KG1 (cell line): ENCODE results near the gene CUL4A.
"Not testable (repeated sequence)": the region's sequence is repeated elsewhere in the genome, so short reads cannot be mapped to it uniquely, and the experiment has no call there.

Source experiments
- DNase-seq: peaks from one replicate; lab custom pipeline; 2025; lab: John Stamatoyannopoulos, UW

The CUL4A gene

DNA sequence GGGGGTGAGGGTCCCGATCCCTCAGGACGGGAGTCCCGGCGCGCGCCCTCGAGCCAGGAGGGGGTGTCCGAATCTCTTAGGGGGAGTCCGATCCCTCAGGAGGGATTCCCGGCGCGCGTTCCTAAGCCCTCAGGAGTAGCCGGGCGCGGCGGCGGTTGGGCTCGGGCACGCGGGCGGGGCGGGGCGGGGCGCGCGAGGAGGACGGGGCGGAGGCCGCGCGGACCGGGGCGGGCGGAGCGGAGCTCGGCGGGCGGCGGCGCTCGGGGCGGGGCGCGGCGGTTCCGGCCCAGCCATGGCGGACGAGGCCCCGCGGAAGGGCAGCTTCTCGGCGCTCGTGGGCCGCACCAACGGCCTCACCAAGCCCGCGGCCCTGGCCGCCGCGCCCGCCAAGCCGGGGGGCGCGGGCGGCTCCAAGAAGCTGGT lies at the start of gene CUL4A:
TSS of gene CUL4A (plus strand) at position 278 of the 423 bp plus-strand sequence. CDS start at position 293, 15 bp downstream.
- DNase-seq = peak; percentile 86

DNA sequence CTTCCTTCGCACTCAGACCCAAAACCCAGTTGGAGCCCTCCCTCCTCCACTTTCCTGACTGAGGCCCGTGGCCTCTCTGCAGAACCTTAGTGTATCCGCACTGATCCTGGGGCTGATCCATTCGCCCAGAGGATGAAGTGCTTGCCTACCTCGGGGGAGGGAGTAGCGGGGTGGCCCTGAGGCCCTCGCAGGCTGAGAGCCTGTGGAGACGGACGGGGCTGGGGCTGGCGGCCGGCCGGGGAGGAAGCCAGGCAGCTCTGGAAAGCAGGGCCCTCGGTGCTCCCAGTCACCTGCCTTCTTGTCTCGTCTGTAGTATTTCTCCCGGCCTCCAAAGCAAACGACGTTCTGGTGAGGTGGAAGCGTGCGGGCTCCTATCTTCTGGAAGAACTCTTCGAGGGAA lies 49.7 kb upstream of the CUL4A start:
- no peak for DNase-seq

DNA sequence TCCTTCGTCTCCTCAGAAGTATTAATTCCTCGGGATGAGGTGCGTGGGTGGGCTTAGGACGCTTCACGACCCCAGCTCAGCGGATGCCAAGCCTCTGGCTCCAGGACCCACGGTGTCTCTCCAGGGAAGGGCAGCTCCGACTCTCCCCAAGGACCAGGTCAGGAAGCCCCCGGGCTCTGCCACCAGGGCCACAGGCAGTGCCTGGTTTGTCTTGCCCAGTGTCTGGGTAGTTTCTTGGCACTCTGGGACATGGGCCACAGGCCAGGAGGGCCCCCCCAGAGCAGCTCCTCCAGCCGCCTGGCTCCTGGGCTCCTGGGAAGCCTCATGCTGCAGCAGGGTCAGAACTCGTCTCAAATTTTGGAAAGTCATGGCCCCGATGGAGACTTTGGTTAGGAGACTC lies 48.4 kb upstream of the CUL4A start:
- no peak for DNase-seq

DNA sequence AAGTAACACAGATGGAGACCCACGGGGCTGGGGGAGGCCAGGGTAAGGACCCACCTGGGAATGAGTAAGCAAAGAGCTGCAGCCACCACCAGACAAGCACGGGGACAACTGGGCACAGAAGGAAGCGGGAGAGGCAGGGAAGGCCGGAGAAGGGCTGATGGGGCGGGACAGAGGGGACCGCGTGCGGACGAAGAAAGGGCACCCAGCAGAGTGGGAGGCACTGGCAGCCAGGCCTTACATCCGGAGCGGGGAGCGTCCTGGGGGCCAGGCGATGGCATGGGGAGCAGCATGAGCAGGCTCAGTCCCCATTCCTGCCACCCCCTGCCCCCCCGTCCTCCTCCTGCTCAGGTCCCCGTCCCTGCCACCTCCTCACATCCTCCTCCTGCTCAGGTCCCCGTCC lies 48.0 kb upstream of the CUL4A start:
- DNase-seq = no peak

DNA sequence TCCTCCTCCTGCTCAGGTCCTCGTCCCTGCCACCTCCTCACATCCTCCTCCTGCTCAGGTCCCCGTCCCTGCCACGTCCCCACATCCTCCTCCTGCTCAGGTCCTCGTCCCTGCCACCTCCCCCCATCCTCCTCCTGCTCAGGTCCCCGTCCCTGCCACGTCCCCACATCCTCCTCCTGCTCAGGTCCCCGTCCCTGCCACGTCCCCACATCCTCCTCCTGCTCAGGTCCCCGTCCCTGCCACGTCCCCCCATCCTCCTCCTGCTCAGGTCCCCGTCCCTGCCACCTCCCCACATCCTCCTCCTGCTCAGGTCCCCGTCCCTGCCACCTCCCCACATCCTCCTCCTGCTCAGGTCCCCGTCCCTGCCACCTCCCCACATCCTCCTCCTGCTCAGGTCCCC lies 47.4 kb upstream of the CUL4A start:
- DNase-seq = not testable (repeated sequence)

DNA sequence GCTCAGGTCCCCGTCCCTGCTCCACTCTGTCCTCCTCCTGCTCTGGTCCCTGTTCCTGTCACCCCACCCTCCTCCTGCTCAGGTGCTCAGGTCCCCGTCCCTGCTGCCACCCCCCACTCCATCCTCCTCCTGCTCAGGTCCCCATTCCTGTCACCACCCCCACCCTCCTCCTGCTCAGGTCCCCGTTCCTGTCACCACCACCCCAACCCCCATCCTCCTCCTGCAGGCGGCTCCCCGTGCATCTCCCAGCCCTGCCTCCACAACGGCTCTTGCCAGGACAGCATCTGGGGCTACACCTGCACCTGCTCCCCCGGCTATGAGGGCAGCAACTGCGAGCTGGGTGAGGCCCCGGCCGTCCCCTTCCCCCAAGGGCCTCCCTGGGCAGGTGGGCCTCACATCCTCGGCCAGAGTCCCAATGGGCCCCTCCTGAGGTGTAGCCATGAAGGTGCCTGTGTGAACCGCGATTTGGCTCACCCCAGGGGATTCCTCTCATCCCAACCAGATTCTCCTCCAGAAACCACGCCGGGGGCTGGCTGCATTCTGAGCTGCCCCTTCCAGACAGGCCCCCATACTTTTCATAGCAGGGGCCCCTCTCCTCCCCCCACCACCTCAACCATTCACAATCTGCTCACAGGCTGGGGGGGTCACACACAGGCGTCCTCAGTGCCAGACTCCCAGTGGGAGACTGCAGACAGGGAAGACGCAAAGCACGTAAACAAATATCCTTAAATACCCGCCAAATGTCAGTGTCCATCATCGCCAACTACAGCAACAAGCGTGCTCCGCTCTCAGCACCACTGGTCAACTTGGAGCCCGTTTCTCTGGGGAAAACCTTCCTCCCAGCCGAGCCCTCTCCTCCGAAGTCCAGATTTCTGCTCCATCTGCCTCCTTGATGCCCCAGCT lies 46.4 kb upstream of the CUL4A start:
- DNase-seq = no peak

DNA sequence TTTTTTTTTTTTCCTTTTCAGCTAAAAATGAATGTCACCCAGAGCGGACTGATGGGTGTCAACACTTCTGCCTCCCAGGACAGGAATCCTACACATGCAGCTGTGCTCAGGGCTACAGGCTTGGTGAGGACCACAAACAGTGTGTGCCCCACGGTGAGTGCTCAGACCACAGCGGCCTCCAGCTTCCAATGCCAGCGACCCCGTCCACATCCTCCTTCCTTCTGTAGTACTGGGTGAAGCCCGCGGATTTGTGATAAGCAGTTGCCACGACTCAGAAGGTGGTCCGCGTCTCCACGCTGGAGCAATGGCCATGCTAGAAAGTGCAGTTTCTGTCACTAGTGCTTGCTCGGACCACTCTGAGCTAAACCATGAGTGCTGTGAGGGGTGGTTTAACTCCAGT lies 44.9 kb upstream of the CUL4A start:
- DNase-seq = no peak

DNA sequence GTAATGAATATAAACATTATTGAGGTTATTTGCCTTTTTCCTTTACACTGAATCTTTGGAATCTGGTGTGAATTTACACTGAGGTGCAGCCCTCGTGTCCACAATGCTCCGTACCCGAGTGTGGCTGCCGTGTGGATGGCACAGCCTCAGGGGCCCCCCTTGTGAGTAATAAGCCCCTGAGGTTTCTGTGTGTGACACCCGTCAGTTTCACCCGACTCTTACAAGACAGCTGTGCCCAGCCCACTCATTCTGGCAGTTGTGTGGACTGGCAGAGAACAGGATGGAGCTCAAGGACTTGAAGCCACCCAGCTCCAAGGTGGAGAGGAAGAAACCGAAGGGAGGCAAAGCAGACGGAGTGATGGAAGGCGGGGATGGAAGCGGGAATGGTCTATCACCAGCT lies 43.1 kb upstream of the CUL4A start:
- DNase-seq = no peak

DNA sequence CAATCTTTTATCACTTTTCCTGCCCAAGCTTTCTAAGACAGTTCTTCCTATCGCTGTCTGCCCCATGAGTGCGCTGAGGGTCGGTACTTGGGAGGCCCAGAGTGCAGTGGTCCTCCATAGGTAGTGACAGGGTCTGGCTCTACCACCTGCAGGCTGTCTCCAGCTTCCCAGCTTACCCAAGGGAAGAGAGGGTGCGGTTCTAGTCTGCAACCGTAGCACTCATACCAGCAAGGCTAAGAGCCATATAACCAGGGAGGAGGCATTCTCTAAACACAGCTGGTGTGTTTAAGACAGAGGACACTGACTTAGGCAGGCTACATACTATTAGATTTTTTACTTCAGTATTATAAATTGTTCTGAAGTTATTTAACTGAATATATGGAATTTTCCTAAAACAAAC lies 42.7 kb upstream of the CUL4A start:
- no peak for DNase-seq

DNA sequence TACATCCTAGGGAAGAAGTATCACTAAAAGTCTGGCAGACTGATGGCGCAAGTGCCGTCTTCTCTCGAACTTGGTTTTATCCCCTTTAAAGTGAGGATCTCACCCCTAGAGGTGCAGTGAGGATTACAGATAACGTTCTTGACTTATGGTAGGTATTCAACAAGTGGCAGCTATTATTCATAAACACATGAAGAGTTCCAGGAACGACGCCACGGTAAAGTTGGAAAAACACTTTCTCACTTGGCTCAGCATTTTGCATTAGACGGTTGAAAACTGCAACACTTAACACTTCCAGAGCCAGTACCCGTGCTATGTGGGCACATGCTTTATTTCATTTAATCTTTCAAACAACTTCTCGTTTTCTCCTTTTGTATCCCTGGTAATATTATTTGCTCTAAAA lies 42.3 kb upstream of the CUL4A start:
- no peak for DNase-seq

DNA sequence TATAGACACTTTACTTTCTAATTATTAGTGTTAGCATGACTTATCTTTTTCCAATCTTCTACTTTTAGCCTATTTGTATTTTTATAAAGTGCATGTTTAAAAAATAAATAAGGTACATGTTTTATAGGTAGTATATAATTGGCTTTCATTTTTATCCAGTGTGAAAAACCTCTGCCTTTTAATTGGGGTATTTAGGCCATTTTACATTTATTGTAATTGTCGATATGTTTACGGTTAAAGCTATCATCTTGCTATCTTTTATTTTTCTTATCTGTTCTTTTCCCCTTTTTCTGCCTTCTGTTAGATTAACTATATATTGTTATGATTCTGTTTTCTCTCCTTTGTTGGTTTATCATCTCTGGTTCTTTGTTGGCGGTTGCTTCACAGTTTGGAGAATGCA lies 41.8 kb upstream of the CUL4A start:
- DNase-seq = no peak

DNA sequence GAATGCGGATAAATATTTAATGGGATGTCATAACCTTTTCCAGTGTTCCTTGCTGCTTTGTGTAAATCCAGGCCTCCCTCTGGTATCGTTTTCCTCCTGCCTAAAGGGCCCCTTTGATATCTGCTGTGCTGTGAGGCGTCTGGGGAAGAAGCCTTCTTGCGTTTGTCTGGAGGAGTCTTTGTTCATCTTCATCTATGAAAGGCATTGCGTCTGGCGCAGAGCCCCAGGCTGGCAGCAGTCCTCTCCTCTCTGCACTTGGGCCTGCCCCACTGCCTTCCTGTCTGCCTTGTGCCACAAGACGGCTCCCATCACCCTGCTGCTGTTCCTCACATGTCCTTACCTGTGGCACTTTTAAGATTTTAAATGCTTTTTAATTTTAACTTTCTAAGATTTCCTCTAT lies 41.2 kb upstream of the CUL4A start:
- no peak for DNase-seq

DNA sequence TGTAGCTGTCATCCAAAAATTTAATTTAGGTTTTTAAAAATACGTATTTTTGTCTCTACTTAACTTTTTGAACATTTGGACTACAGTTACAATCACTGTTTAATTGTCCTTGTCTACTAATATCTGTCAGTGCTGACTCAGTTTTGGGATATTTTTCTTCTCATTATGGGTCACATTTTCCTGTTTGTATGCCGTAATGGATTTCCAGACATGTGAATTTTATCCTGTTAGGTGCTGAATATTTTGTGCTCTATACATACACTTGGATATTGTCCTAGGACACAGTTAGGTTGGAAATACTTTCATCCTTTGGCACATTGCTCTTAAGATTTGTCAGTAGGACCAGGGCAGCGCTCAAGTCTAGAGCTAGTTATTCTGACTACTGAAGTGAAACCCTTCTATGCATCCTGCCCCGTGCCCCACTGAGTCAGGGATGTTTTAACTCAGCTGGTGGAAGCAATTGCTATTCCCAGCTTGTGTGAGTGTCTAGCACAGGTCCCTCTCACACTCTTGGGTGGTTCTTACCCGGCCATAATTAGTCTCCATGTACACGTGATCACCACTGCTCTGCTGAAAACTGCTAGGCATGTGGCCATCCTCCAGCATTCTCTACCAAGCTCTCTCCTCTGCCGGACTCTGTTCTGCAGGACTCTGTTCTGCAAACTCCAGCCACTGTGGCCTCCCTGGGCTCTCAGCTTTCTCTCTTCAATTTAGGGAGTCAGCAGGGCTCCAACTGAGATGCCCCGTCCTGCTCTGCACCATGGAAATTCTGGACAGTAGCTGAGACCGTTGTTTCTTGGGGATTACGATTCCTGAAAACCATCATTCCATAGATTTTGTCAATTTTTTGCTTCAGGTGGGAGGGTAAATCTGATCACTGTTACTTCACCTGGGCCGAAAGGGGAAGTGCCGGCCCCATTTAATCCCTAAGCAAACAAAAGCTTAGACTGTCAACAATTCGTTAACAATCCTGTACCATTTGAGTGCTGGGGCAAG lies 39.8 kb upstream of the CUL4A start:
- no peak for DNase-seq

DNA sequence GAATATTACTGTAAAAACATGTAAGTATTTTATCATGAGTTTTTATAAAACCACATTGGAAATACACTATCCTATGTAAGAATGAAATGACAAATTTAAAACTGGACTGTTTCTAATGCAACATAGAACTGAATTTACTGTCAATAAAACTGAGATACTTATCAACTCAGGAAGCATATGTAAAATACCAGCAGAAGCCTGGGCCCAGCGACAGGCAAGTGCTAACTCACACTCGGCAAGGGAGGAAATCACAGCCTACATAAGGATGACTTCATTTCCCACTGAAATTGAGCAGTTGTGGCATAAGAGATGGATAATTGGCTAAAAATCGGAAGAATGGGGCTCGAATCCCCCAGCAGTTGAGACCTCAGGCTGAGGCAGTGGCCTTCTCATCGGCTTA lies 38.9 kb upstream of the CUL4A start:
- no peak for DNase-seq

DNA sequence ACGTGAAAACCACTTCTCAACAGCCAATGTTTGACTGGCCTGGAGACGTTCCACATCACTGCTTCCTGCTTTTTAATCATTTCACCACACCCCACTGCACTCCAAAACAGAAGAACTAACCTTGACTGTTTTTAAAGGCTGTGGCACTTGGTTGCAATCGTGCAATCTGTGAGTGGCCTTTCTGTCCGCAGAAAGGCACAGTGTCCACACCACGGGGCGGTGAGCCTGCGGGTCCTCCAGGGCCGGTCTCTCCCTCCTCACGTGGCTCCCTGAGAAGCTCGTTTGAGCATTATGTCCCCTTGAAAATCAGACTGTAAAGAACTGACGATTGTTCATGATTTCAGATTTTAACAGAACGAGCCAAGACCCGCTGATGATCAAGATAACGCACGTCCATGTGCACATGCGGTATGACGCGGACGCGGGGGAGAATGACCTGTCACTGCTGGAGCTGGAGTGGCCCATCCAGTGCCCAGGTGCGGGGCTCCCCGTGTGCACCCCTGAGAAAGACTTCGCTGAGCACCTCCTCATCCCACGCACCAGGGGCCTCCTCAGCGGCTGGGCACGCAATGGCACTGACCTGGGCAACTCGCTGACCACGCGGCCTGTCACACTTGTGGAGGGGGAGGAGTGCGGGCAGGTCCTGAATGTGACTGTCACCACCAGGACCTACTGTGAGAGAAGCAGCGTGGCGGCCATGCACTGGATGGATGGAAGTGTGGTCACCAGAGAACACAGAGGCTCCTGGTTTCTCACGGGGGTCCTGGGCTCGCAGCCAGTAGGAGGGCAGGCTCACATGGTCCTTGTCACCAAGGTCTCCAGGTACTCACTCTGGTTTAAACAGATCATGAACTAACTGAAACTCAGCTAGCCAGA lies 37.9 kb upstream of the CUL4A start:
- no peak for DNase-seq

DNA sequence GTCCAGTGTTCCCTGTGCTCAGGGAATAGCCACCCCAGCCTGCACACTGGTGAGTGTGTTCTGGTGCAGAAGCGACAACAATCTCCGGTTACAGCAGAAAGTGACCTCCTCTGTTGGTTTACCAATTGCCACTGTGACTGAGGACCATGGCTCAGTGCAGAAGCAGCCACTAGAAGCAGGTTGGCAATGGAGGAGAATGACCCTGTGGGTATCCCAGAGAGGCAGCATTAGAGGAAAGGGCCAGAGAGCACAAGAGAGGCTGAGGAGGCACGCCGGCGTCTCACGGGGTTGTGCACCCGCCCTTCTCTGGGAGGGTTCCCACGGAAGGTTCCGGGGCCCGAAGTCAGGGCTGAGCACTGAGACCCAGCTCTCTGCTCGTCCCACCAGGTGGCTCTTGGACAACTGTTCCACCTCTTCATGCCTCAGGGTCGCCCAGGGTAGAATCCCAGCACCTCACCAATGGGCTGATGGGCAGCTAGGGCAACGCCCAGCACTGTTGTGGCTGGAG lies 36.9 kb upstream of the CUL4A start:
- DNase-seq = no peak

DNA sequence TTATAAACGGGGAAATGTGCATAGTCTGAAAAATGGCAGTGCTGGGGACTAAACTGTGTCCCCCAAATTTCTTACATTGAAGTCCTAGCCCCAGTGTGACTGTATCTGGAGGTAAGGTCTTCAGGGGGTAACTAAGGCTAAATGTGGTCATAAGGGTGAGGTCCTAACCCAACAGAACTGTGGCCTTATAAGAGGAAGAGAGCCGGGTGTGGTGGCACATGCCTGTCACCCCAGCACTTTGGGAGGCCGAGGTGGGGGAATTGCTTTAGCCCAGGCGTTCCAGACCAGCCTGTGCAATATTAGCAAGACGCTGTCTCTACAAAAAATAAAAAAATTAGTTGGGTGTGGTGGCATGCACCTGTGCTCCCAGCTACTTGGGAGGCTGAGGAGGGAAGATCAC lies 33.1 kb upstream of the CUL4A start:
- no peak for DNase-seq

DNA sequence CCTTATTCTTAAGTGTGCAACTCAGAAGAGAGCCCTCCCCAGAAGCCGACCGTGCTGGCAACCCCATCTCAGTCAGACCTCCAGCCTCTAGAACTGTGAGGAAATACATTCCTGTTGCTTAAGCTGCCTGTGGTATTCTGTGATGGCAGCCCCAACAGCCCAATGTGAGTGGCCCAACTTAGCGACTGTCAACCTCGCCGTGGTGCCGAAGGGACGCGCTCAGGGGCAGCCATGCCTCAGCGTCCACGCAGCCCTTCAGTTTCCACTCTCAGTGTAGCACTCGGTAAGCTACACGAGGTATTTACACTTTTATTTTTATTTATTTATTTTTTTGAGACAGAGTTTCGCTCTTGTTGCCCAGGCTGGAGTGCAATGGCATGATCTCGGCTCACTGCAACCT lies 32.6 kb upstream of the CUL4A start:
- no peak for DNase-seq

DNA sequence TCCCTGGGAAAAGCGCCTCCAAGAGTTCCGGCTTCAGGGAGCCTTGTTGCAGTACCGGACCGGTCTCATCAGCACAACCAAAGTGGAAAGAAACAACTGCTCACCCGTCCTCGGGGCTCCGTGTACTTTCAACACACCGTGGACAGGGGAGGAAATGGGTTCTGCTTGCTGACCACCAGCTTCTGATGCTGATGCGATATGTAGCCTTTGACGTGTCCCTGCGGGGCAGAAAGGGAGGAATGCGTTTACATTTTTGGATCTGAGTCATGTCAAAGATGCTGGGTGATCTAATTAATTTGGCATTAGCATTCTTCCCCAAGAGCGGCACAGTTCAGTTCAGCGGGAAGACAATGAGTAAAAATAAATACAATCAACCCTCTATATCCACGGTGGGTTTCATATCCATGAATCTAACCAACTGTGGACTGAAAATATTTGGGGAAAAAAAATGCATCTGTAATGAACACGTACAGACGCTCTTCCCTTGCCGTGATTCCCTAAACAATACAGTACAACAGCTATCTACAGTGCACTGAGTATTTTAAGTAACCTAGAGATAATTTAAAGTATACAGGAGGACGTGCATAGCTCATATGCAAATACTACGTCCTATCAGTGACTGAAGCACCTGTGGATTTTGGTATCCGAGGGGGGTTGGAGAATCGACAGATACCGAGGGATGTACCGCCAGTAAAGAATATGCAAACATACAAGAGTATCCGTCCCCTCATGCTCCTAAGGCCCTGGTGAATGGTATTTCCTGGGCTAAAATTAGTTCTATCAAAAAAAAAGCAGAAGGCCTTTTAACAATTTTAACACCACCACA lies 31.1 kb upstream of the CUL4A start:
- DNase-seq = no peak

DNA sequence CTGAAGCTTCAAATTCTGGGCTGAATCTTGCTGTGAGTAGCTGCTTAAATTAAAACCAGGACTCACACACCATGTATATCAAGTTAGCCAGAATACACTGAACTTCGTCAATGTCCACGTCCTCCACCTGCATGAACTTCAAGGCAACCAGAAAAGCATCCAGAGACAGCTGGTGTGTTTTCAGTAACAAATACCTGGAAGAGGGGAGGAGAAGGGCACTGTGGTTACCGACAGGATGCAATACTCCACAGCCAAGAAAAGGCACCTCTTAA lies 30.6 kb upstream of the CUL4A start:
- no peak for DNase-seq
